Nephron progenitor cell (in vitro differentiated cells): ENCODE data around the gene NMUR1.
"Not testable (repeated sequence)": the region's sequence is repeated elsewhere in the genome, so short reads cannot be mapped to it uniquely, and the experiment has no call there.

ENCODE experiments used
- DNase-seq: peaks from one replicate; pipeline ENCODE4 v3.0.0; 2021
- H3K27ac Mint-ChIP-seq: 2 replicates; pipeline ENCODE4 v1.8.0; 2021; ENCODE audit warnings: mild to moderate bottlenecking, moderate library complexity, mixed read lengths
- H3K27me3 Mint-ChIP-seq: 2 replicates; pipeline ENCODE4 v1.8.0; 2021; ENCODE audit warnings: mild to moderate bottlenecking, low read depth, mixed read lengths; ENCODE audit not compliant: poor library complexity
- H3K36me3 Mint-ChIP-seq: 2 replicates; pipeline ENCODE4 v1.8.0; 2021; ENCODE audit warnings: low read depth, mixed read lengths
- H3K4me1 Mint-ChIP-seq: 2 replicates; pipeline ENCODE4 v1.8.0; 2021; ENCODE audit warnings: mixed read lengths
- H3K4me3 Mint-ChIP-seq: 2 replicates; pipeline ENCODE4 v1.8.0; 2021; ENCODE audit warnings: mild to moderate bottlenecking, moderate library complexity, mixed read lengths
- H3K9me3 Mint-ChIP-seq: 2 replicates; pipeline ENCODE4 v1.8.0; 2021; ENCODE audit warnings: mild to moderate bottlenecking, moderate library complexity, mixed read lengths
- TF ChIP-seq, protein P1 (sequence below): fragments of 200-600 bp; sonication (generic); IDR thresholded peaks from 2 replicates; pipeline ENCODE4 v1.5.0; 2021; ENCODE audit warnings: antibody characterized with exemption

NMUR1 gene

DNA sequence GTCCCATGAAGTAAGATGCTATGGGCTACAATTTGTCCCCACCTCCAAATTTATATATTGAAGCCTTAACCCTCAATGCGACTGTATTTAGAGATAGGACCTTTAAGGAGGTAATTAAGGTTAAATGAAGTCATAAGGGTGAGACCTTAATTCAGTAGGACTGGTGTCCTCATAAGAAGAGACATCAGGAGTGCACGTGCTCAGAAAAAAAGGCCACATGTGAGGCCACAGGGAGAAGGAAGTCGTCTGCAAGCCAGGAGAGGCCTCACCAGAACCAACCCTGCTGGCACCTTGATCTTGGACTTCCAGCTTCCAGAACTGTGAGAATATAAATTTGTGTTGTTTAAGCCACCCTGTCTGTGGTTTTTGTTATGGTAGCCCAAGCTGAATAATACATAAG lies 36.9 kb upstream of the NMUR1 start:
- no peak for DNase-seq
- H3K36me3 Mint-ChIP-seq = no peaks in the 10 kb centered on the region
- no peak overlapping the region for H3K27ac Mint-ChIP-seq
- H3K4me3 Mint-ChIP-seq = no peak overlapping the region
- TF ChIP-seq, protein P1, sequence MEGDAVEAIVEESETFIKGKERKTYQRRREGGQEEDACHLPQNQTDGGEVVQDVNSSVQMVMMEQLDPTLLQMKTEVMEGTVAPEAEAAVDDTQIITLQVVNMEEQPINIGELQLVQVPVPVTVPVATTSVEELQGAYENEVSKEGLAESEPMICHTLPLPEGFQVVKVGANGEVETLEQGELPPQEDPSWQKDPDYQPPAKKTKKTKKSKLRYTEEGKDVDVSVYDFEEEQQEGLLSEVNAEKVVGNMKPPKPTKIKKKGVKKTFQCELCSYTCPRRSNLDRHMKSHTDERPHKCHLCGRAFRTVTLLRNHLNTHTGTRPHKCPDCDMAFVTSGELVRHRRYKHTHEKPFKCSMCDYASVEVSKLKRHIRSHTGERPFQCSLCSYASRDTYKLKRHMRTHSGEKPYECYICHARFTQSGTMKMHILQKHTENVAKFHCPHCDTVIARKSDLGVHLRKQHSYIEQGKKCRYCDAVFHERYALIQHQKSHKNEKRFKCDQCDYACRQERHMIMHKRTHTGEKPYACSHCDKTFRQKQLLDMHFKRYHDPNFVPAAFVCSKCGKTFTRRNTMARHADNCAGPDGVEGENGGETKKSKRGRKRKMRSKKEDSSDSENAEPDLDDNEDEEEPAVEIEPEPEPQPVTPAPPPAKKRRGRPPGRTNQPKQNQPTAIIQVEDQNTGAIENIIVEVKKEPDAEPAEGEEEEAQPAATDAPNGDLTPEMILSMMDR = no peak
- peaks cover 16% of the 10 kb centered on the region for H3K27me3 Mint-ChIP-seq
- H3K9me3 Mint-ChIP-seq = peaks cover 28% of the 10 kb centered on the region
- H3K4me1 Mint-ChIP-seq = peaks cover 15% of the 10 kb centered on the region

DNA sequence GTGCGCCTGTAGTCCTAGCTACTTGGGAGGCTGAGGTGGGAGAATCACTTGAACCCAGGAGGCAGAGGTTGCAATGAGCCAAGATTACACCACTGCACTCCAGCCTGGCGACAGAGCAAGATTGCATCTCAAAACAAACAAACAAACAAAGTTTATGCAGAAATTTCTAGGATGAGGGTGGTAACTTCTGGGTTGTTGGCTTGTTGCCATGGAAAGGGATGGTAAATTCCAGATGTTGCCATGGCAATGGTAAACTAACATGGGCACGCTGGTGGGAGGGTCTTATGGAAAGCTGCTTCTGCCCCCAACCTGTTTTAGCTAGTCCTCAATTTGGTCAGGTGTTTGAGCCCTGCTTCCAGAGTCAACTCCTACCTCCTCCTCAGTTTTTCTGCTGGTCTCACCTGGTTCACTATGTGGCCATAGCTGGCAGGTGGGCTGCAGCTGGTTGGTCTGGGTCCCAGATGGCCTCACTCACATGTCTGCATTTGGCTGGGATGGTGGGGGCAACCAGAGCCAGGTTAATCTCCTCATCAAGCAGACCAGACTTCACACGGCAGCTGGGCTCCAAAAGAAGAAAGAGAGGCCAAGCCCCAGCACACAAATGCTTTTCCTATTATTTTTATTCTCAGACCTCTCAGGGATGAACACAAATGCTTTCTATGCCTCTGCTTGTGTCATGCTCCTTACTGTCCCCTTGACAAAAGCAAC lies 35.8 kb upstream of the NMUR1 start:
- Mint-ChIP-seq H3K27me3 (peaks cover 16% of the 10 kb centered on the region), H3K4me3 (no peak overlapping the region), H3K27ac (no peak overlapping the region), H3K4me1 (peaks cover 6% of the 10 kb centered on the region), H3K36me3 (no peaks in the 10 kb centered on the region), H3K9me3 (peaks cover 28% of the 10 kb centered on the region)
- no peak for DNase-seq
- TF ChIP-seq, protein P1 = no peak

GRCh38 chr2:231563378-231563961 lies 33.2 kb upstream of the NMUR1 start:
- no peak overlapping the region for H3K4me3 Mint-ChIP-seq
- peaks cover 28% of the 10 kb centered on the region for H3K9me3 Mint-ChIP-seq
- TF ChIP-seq, protein P1 = peak; percentile 60
- peak; percentile 61 for DNase-seq
- H3K27ac Mint-ChIP-seq = no peak overlapping the region
- H3K36me3 Mint-ChIP-seq = no peaks in the 10 kb centered on the region
- peaks cover 2% of the 10 kb centered on the region for H3K4me1 Mint-ChIP-seq
- peaks cover 8% of the 10 kb centered on the region for H3K27me3 Mint-ChIP-seq

GRCh38 chr2:231557571-231558217 lies 27.4 kb upstream of the NMUR1 start:
- H3K4me3 Mint-ChIP-seq = no peak overlapping the region
- H3K9me3 Mint-ChIP-seq = peaks cover 18% of the 10 kb centered on the region
- H3K4me1 Mint-ChIP-seq = peaks cover 19% of the 10 kb centered on the region
- peaks cover 11% of the 10 kb centered on the region for H3K36me3 Mint-ChIP-seq
- TF ChIP-seq, protein P1 = peak; percentile 66
- no peak overlapping the region for H3K27ac Mint-ChIP-seq
- peaks cover 13% of the 10 kb centered on the region for H3K27me3 Mint-ChIP-seq
- DNase-seq = peak; percentile 45

DNA sequence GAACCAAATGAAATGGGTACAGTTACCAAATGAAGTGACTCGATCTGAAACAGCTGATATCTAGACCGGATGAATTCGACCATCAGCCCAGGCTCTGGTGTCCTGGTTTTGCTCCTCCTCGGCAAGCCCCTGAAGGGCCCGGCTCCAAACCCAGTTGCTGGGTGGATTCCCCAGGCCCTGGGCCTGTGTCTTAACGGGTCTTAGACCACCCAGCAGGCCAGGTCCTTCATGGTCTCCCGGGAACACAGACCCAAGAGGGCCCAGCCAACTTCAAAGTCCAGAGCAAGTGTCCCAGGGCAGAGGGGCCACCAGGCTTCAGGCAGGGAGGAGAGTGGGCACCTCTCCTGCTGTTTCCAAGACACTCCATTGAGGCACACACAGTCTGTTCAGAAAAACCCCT lies 26.7 kb upstream of the NMUR1 start:
- H3K9me3 Mint-ChIP-seq = peaks cover 20% of the 10 kb centered on the region
- H3K27me3 Mint-ChIP-seq = peaks cover 16% of the 10 kb centered on the region
- H3K4me1 Mint-ChIP-seq = peaks cover 19% of the 10 kb centered on the region
- H3K4me3 Mint-ChIP-seq = no peak overlapping the region
- H3K36me3 Mint-ChIP-seq = peaks cover 12% of the 10 kb centered on the region
- DNase-seq = no peak
- no peak overlapping the region for H3K27ac Mint-ChIP-seq
- TF ChIP-seq, protein P1 = no peak

- peaks cover 16% of the 10 kb centered on the region for H3K27me3 Mint-ChIP-seq
- DNase-seq = not testable (repeated sequence)
- peaks cover 12% of the 10 kb centered on the region for H3K36me3 Mint-ChIP-seq
Measured at GRCh38 chr2:231556496-231556895, 26.3 kb upstream of the NMUR1 start.

More at GRCh38 chr2:231556496-231556895, 26.3 kb upstream of the NMUR1 start:
- not testable (repeated sequence) for H3K27ac Mint-ChIP-seq, H3K4me3 Mint-ChIP-seq
- H3K9me3 Mint-ChIP-seq = peaks cover 25% of the 10 kb centered on the region
- peaks cover 19% of the 10 kb centered on the region for H3K4me1 Mint-ChIP-seq
